H9 (cell line): ENCODE results near the gene CYP27C1. TPM values are rescaled to one million over a fixed set of nuclear protein-coding genes. Genes with fewer than 3 reads are reported as not detected.

Source experiments
- DNase-seq: peaks from one replicate; pipeline ENCODE4 v3.0.0-alpha.2; 2017
- H2AFZ ChIP-seq: one replicate; pipeline ENCODE4 v1.6.1; 2013; ENCODE audit warnings: mild to moderate bottlenecking, low read length, control low read depth, moderate library complexity
- H2AK5ac ChIP-seq: 2 replicates; pipeline ENCODE4 v1.6.1; 2013; ENCODE audit warnings: low read length, control low read depth, mixed read lengths; ENCODE audit not compliant: insufficient read length
- H2BK120ac ChIP-seq: one replicate; pipeline ENCODE4 v1.6.1; 2013; ENCODE audit warnings: low read depth, mild to moderate bottlenecking, low read length, control low read depth, inconsistent platforms; ENCODE audit not compliant: poor library complexity, severe bottlenecking
- H2BK12ac ChIP-seq: 2 replicates; pipeline ENCODE4 v1.6.1; 2013; ENCODE audit warnings: low read length, control low read depth, mixed read lengths, low read depth; ENCODE audit not compliant: insufficient read length
- H2BK15ac ChIP-seq: 2 replicates; pipeline ENCODE4 v1.6.1; 2013; ENCODE audit warnings: low read depth, low read length, control low read depth
- H2BK20ac ChIP-seq: one replicate; pipeline ENCODE4 v1.6.1; 2013; ENCODE audit warnings: low read depth, mild to moderate bottlenecking, low read length, control low read depth, inconsistent platforms; ENCODE audit not compliant: poor library complexity, severe bottlenecking
- H2BK5ac ChIP-seq: 2 replicates; pipeline ENCODE4 v1.6.1; 2013; ENCODE audit warnings: low read length, control low read depth, mixed read lengths; ENCODE audit not compliant: insufficient read length
- H3K14ac ChIP-seq: 2 replicates; pipeline ENCODE4 v1.6.1; 2013; ENCODE audit warnings: low read length, control low read depth; ENCODE audit not compliant: insufficient read depth
- H3K18ac ChIP-seq: 2 replicates; pipeline ENCODE4 v1.6.1; 2013; ENCODE audit warnings: low read depth, mild to moderate bottlenecking, mixed read lengths, low read length, control low read depth; ENCODE audit not compliant: insufficient read length
- H3K23ac ChIP-seq: 2 replicates; pipeline ENCODE4 v1.6.1; 2013; ENCODE audit warnings: low read length, control low read depth, mixed read lengths, low read depth; ENCODE audit not compliant: insufficient read length
- H3K23me2 ChIP-seq: 2 replicates; pipeline ENCODE4 v1.6.1; 2013; ENCODE audit warnings: low read depth, mild to moderate bottlenecking, mixed read lengths, low read length, control low read depth; ENCODE audit not compliant: insufficient read length, poor library complexity, severe bottlenecking
- H3K27ac ChIP-seq: 2 replicates; pipeline ENCODE4 v1.5.1; 2013; ENCODE audit warnings: low read length, control low read depth, mixed read lengths, low read depth; ENCODE audit not compliant: insufficient read length
- H3K27me3 ChIP-seq: 2 replicates; pipeline ENCODE4 v1.6.1; 2013; ENCODE audit warnings: low read length, control low read depth, inconsistent platforms; ENCODE audit not compliant: insufficient read depth
- H3K4ac ChIP-seq: 2 replicates; pipeline ENCODE4 v1.6.1; 2013; ENCODE audit warnings: low read depth, mild to moderate bottlenecking, control low read depth, inconsistent platforms, low read length, moderate library complexity
- H3K4me1 ChIP-seq: 2 replicates; pipeline ENCODE4 v1.6.1; 2013; ENCODE audit warnings: low read length, control low read depth, inconsistent platforms; ENCODE audit not compliant: insufficient read depth
- H3K4me2 ChIP-seq: 2 replicates; pipeline ENCODE4 v1.6.1; 2013; ENCODE audit warnings: low read length, control low read depth, mixed read lengths; ENCODE audit not compliant: insufficient read length, insufficient read depth
- H3K56ac ChIP-seq: 2 replicates; pipeline ENCODE4 v1.6.1; 2013; ENCODE audit warnings: low read depth, mild to moderate bottlenecking, mixed read lengths, low read length, control low read depth; ENCODE audit not compliant: insufficient read length
- H3K79me1 ChIP-seq: 2 replicates; pipeline ENCODE4 v1.6.1; 2013; ENCODE audit warnings: low read depth, mild to moderate bottlenecking, moderate library complexity, low read length, control low read depth, inconsistent platforms; ENCODE audit not compliant: insufficient read depth, poor library complexity, severe bottlenecking
- H3K79me2 ChIP-seq: 2 replicates; pipeline ENCODE4 v1.6.1; 2013; ENCODE audit warnings: low read length, control low read depth, inconsistent platforms; ENCODE audit not compliant: insufficient read depth
- H3K9ac ChIP-seq: 2 replicates; pipeline ENCODE4 v1.6.1; 2013; ENCODE audit warnings: low read length, control low read depth, mixed read lengths; ENCODE audit not compliant: insufficient read length; ENCODE audit errors: extremely low read depth
- H3K9me3 ChIP-seq: one replicate; pipeline ENCODE4 v1.6.1; 2013; ENCODE audit warnings: low read depth, low read length, inconsistent platforms; ENCODE audit not compliant: control insufficient read depth
- H3T11ph ChIP-seq: one replicate; pipeline ENCODE4 v1.6.1; 2013; ENCODE audit warnings: mild to moderate bottlenecking, low read length, control low read depth, inconsistent platforms
- H4K20me1 ChIP-seq: one replicate; pipeline ENCODE4 v1.6.1; 2013; ENCODE audit not compliant: control insufficient read depth, insufficient read length, insufficient read depth
- H4K5ac ChIP-seq: 2 replicates; pipeline ENCODE4 v1.6.1; 2013; ENCODE audit warnings: low read depth, mild to moderate bottlenecking, mixed read lengths, low read length, control low read depth; ENCODE audit not compliant: insufficient read length
- H4K8ac ChIP-seq: replicated peaks from 2 replicates; pipeline ENCODE4 v1.6.1; 2013; ENCODE audit warnings: low read length, control low read depth, mixed read lengths, low read depth; ENCODE audit not compliant: insufficient read length
- H4K91ac ChIP-seq: 2 replicates; pipeline ENCODE4 v1.6.1; 2013; ENCODE audit warnings: low read depth, mild to moderate bottlenecking, moderate library complexity, mixed read lengths, low read length, control low read depth; ENCODE audit not compliant: insufficient read length
- H3K27ac Mint-ChIP-seq, 3 experiments: 2 replicates in 2 of 3; 3 replicates in 1 of 3; pipeline ENCODE4 v1.8.0; 2020 to 2021; ENCODE audit warnings: mixed read lengths in 3 of 3, mild to moderate bottlenecking in 1 of 3, moderate library complexity in 1 of 3
- H3K27me3 Mint-ChIP-seq: 2 replicates; pipeline ENCODE4 v1.8.0; 2021; ENCODE audit warnings: low read depth, mild to moderate bottlenecking, moderate library complexity, mixed read lengths
- H3K36me3 Mint-ChIP-seq, 3 experiments: 2 replicates in 2 of 3; 3 replicates in 1 of 3; pipeline ENCODE4 v1.8.0; 2020 to 2021; ENCODE audit warnings: low read depth in 3 of 3, mixed read lengths in 3 of 3; ENCODE audit not compliant: insufficient read depth in 1 of 3
- H3K4me1 Mint-ChIP-seq, 2 experiments: 2 replicates each; pipeline ENCODE4 v1.8.0; 2020; ENCODE audit warnings: mixed read lengths in 2 of 2
- H3K4me3 Mint-ChIP-seq, 2 experiments: 2 replicates in 1 of 2; 3 replicates in 1 of 2; pipeline ENCODE4 v1.8.0; 2020 to 2021; ENCODE audit warnings: mild to moderate bottlenecking in 2 of 2, mixed read lengths in 2 of 2, moderate library complexity in 1 of 2
- H3K9me3 Mint-ChIP-seq, 2 experiments: 2 replicates in 1 of 2; 3 replicates in 1 of 2; pipeline ENCODE4 v1.8.0; 2020; ENCODE audit warnings: mild to moderate bottlenecking in 2 of 2, mixed read lengths in 2 of 2, moderate library complexity in 1 of 2
- CTCF ChIP-seq: fragments of 200-600 bp; sonication (generic); conservative IDR thresholded peaks from 3 replicates; pipeline ENCODE4 v1.8.0; 2021; ENCODE audit warnings: antibody characterized with exemption, mild to moderate bottlenecking
- WGBS: extraction: QIAGEN DNeasy Blood & Tissue Kit; methylation state at CpG from one replicate; pipeline ENCODE4 v1.1.7; 2013; ENCODE audit warnings: missing lambda C conversion rate, low lambda C conversion rate, mixed read lengths; ENCODE audit not compliant: insufficient read length; ENCODE audit errors: extremely low coverage; 5-methylcytosine and 5-hydroxymethylcytosine counted together
- total RNA-seq: library from RNA; stranded (reverse); gene quantifications from 2 replicates; pipeline ENCODE4 v1.2.1, GENCODE V29; 2021

The CYP27C1 gene
- total RNA-seq, 1 experiment from 2014 or later: 2.3 TPM

DNA sequence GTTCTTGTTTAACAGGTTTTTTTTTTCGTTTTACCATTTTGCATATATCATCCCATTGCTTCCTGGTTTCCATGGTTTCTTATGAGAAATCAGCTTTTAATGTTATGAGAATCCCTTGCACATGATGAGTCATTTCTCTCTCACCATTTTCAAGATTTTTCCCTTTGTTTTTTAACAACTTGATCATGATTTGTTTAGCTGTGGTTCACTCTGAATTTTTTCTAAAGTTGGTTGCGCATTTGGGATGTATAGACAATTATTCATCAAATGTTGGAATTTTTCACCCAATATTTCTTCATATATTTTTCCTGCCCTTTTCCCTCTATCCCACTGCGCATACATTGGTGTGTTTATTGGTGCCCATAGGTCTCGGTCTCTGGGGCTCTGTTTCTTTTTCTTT is 70.7 kb downstream of the CYP27C1 start:
- peaks cover 16 to 21% of the 10 kb centered on the region in 2 experiments for H3K9me3 Mint-ChIP-seq
- H2AFZ ChIP-seq: no peak overlapping the region
- no peak overlapping the region for H3K23ac ChIP-seq
- H3K4me1 ChIP-seq: no peaks in the 10 kb centered on the region
- no peaks in the 10 kb centered on the region for H3K27me3 ChIP-seq
- H3K79me2 ChIP-seq: no peaks in the 10 kb centered on the region
- H4K5ac ChIP-seq: no peak overlapping the region
- H3K18ac ChIP-seq: no peak overlapping the region
- no peak for TF ChIP-seq CTCF
- no peak overlapping the region for H2BK15ac ChIP-seq
- H2BK12ac ChIP-seq: no peak overlapping the region
- no peak overlapping the region for H3K27ac Mint-ChIP-seq
- no peaks in the 10 kb centered on the region for H3K23me2 ChIP-seq
- H3K9ac ChIP-seq: no peak overlapping the region
- H2BK20ac ChIP-seq: no peak overlapping the region
- H2AK5ac ChIP-seq: no peak overlapping the region
- H3K14ac ChIP-seq: no peak overlapping the region
- no peaks in the 10 kb centered on the region for H3K9me3 ChIP-seq
- H3K4me1 Mint-ChIP-seq: peaks cover 9% of the 10 kb centered on the region in 2 experiments
- peaks cover 4% of the 10 kb centered on the region in 3 experiments; a peak in 6 of 7 replicates for H3K36me3 Mint-ChIP-seq
- H2BK120ac ChIP-seq: no peak overlapping the region
- H3K79me1 ChIP-seq: no peaks in the 10 kb centered on the region
- H3K56ac ChIP-seq: no peak overlapping the region
- H3K4ac ChIP-seq: no peak overlapping the region
- no peak overlapping the region for H3K27ac ChIP-seq
- no peak overlapping the region for H3T11ph ChIP-seq
- no peaks in the 10 kb centered on the region; the same call in none of the 2 replicates for H3K27me3 Mint-ChIP-seq
- DNase-seq: no peak
- H2BK5ac ChIP-seq: no peak overlapping the region
- no CpG with 5 or more reads among the region's 4 CpGs for WGBS
- H4K20me1 ChIP-seq: no peaks in the 10 kb centered on the region
- H3K4me3 Mint-ChIP-seq: no peak overlapping the region
- no peak overlapping the region for H3K4me2 ChIP-seq
- no peak overlapping the region for H4K8ac ChIP-seq
- H4K91ac ChIP-seq: no peak overlapping the region
